Stimulated activated CD4-positive, alpha-beta T cell treated with anti-CD3 and anti-CD28 coated beads, Interleukin-12 subunit alpha, Interleukin-12 subunit beta, amount 100 ng/mL, for 48 hours (primary cell): ENCODE results near the gene ARHGEF17.
A peak's percentile ranks its signal among the peaks of the same experiment; 100 is the strongest.
"Not testable (repeated sequence)": the region's sequence is repeated elsewhere in the genome, so short reads cannot be mapped to it uniquely, and the experiment has no call there.

ENCODE experiments used
- DNase-seq, 3 donors: peaks; one replicate each; pipeline ENCODE4 v3.0.0-alpha.2; 2020; ENCODE audit warnings: low read depth in 2 of 3, low spot score in 1 of 3

Gene ARHGEF17, protein sequence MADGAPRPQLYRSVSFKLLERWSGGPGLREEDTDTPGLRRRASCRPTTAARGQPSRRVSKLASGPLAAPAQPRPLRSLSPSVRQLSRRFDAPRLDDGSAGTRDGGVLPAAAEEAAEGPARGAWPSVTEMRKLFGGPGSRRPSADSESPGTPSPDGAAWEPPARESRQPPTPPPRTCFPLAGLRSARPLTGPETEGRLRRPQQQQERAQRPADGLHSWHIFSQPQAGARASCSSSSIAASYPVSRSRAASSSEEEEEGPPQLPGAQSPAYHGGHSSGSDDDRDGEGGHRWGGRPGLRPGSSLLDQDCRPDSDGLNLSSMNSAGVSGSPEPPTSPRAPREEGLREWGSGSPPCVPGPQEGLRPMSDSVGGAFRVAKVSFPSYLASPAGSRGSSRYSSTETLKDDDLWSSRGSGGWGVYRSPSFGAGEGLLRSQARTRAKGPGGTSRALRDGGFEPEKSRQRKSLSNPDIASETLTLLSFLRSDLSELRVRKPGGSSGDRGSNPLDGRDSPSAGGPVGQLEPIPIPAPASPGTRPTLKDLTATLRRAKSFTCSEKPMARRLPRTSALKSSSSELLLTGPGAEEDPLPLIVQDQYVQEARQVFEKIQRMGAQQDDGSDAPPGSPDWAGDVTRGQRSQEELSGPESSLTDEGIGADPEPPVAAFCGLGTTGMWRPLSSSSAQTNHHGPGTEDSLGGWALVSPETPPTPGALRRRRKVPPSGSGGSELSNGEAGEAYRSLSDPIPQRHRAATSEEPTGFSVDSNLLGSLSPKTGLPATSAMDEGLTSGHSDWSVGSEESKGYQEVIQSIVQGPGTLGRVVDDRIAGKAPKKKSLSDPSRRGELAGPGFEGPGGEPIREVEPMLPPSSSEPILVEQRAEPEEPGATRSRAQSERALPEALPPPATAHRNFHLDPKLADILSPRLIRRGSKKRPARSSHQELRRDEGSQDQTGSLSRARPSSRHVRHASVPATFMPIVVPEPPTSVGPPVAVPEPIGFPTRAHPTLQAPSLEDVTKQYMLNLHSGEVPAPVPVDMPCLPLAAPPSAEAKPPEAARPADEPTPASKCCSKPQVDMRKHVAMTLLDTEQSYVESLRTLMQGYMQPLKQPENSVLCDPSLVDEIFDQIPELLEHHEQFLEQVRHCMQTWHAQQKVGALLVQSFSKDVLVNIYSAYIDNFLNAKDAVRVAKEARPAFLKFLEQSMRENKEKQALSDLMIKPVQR (N-terminal part only)

DNA sequence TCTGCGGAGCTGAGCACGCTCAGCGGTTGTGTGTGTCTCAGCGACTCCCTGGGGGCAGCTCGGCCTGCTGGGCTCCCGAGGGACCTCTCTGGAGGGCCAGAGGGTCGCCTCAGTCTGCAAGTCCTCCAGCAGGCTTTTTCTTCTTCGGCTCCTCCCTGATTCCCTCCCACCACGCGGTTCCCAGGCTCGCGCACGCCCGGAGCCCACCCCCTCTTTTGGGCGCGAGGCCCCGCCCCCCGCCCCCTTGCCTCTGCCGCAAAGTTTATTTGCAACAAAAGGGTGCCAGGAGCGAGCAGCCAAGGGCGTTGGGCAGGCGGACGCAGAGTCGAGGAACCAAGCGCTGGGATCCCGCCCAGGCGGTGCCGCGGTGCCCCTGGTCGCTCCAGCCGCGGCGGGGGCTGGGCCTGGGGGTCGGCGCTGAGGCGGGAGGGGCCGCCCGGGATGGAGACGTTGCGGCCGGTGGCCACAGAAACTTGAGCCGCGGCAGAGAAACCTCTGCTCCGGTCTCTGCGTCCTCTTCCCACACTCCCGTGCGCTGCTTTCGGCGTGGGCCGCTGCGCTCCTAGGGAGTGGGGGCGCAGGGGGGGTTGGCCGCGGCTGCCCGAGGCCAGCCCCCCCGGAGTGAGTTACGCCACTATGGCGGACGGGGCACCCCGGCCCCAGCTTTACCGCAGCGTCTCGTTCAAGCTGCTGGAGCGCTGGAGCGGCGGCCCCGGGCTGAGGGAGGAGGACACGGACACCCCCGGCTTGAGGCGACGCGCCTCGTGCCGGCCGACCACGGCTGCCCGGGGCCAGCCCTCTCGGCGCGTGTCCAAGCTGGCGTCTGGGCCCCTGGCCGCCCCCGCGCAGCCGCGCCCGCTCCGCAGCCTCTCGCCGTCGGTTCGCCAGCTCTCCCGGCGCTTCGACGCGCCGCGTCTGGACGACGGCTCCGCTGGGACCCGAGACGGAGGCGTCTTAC is at the start of gene ARHGEF17:
Gene ARHGEF17 (plus strand): TSS at position 274 of the 958 bp plus-strand sequence. CDS start 363 bp downstream, at position 637.
- peak in 2 of 3 donors; percentile 20 to 23 for DNase-seq

DNA sequence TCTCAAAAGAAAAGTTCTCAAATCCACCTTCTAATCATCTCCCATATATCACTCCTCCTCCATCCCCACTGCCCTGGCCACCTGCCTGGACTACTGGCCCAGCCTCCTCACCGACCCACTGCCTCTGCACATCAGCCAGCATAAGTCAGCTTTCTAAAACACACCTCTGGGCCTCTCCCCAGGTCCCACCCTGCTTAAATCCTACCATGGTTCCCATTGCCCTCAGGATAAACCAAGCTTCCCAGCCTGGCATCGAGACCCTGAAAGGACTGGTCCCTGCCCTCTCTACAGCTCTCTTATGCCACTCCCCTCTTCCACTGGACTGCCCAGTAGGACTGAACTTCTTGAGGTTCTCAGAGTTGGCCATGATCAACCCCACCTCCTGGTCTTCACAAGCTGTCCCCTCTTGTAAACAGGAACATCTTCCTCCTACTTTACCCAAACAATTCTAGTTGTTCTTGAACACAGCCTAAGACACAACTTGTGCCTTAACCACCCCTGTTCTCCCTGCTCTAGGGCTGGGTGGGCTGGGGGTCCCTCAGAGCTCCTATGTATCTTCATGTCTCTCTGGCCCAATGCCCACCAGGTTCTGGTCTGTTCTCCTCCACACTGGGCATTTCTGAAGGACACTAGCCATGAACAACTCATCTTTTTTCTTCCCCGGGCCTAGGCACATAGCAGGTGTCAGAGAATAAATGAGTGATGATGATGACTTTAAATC is 48.5 kb upstream of the ARHGEF17 start:
- no peak for DNase-seq

DNA sequence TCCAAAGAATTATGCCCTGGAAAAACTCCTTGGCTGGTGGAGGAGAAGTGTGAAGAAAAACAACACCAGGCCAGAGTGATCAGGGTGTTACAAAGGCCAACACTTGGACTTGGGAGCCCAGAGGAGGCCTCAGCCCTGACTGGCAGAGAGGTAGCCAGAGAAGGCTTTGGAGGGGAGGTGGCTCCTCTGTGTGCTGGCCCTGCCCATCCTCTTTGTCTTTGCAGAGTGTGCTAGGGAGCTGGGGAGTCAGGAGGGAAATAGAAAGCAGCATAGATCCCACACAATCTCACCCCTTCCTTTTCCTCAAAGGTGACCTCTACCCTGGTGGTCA is 48.0 kb upstream of the ARHGEF17 start:
- no peak for DNase-seq

DNA sequence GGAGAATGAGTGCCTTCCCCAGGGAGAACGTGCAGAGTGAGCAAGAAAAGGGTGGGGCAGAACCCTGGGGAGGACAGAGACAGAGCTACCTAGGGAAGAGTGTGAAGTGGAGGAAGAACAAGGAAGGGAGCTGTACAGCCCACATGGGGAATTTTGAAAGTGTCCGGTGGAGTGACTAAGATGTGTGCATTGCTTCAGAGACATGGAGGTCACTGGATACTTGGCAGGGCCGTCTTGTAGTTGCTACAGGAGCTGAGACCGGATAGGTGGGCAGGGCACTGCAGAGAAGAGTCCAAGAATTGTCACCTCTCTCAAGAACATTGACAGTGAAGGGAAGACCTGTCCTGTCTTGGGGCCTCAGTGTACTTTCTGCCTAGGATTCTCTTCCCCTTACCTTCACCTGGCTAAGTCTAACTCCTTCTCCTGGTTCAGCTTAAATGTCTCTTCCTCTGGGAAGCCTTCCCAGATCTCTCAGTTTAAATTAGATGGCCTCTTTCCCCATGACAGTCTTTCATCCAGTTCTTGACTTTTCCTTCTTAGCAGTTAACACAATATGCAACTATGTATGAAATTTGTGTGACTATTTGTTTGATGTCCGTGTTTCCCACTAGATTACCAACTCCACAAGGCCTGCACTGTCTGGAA is 45.1 kb upstream of the ARHGEF17 start:
- DNase-seq: no peak

DNA sequence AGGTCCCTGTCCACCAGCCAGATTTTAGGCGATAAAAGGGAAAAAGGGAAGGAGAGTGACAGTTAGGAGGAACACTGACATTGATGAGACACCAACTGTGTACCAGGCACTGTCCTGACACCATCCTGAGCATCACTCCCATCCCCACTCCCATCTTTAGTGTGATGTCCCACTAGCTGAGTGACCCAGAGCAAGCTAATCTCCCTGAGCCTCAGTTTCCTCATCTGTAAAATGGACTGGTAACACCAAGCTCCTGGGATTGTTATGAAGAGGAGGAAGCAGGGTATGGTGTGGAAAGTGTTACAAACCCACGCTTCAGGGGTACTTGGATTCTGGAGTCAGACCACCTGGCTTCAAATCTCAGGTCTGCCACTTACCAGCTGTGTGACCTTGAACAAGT is 44.4 kb upstream of the ARHGEF17 start:
- no peak for DNase-seq

DNA sequence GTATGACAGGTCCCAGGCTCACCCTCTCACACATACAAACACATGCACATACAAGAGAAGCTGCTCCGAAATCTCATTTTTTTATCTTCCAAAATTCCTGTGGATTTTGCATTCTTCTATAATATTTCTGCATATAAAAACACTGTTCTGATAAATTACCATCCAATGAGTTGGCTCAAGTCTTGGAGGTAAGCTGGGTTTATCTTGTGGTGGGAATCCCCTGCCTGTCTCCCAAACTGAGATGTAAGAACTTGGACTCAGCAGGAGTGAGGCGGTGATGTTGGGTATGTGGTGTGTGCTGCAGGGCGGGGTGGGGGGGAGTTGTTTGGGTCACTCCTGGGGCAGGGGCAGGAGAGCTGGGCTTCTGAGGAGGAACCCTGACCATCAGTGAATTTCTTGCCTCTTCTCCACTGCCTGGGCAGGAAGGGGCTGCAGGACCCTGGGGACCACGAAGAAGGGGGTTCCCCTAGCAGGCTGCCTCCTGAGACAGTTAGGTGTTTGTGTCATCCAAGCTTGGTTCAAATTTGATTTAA is 42.7 kb upstream of the ARHGEF17 start:
- DNase-seq: no peak

DNA sequence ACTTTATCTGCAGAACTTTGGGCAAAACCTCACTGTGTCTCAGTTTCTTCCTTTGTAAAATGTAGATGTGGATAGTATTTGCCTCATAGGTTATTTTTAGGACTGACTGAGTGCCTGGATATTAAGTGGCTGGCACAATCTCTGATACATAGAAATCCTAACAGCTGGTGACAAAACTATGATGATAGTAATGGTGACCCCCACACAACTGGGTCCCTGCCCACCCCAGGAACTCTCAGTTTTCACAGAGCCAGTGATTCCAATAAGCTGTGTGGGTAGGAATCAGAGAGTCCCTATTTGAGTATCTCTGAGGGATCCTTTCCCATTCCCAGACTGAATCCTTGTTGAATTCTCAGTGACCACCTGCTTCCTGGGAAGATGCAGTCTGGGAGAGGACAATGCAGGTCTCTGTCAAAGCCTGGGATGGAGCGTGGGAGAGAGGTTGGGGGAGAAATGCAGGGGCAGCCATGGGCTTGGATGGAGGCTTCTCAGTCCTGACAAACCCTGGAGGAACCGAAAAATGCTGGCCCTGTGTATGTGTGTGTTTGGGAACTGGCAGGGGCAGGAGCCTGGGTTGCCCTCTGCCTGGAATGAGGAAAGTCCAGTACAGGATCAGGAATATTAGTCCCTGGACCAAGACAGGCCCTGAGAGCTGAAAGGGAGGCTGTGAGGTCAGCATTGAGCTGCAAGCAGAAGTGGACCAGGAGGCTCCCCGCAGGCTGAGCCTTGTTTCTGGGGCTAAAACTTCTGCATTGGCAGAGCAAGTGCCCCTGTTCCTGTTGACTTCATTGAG is 42.0 kb upstream of the ARHGEF17 start:
- DNase-seq: no peak

DNA sequence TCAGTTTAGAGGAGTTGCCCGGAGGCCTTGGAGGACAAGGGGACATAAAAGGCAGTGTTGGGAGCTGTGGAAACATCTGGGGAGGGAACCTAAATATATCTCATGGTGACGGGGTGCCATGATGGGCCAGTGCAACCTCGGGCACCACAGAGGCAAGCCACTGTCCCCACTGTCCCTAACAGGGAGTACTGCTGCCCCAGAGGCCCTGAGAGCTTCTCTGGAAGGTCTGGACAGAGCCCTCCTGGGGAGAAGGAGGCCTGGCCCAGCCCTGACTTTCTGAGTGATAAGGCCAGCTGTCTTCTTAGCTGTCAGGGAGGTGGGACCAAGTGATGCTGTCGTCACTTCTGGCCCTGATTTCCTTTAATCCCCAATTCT is 41.4 kb upstream of the ARHGEF17 start:
- DNase-seq: no peak

DNA sequence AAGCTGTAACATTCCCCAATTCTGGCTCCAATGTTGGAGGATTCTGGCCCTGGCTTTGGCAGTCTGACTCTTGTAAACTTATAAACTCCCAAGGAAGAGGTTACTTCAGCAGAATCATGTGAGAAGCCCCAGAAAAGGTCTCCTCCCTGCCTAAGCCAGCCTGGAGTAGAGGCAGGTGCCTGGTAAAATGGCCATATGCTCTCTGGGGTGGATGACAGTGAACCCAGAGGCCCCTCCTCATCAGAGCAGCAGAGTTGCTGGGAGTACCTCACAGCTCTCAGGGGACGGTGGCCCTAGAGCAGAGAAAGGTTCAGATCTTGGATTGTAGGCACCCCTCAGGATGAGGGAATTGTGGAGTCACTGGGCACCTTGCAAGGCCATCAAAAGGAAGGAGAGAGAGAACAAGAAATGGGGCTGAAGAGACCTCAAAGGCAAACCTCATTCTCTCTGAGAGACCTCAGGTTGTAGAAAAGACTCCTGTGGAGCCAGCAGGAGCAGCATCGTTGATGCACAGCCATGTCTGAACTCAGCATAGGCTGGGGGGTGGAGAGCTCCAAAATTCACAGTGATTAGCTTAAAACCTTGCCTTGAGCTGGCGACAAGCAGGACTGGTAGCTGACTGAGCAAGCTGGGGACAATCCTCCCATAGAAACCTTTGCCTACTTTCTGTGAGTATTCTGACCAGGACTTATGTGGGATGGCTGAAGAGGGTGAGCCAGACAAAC is 40.8 kb upstream of the ARHGEF17 start:
- no peak for DNase-seq

DNA sequence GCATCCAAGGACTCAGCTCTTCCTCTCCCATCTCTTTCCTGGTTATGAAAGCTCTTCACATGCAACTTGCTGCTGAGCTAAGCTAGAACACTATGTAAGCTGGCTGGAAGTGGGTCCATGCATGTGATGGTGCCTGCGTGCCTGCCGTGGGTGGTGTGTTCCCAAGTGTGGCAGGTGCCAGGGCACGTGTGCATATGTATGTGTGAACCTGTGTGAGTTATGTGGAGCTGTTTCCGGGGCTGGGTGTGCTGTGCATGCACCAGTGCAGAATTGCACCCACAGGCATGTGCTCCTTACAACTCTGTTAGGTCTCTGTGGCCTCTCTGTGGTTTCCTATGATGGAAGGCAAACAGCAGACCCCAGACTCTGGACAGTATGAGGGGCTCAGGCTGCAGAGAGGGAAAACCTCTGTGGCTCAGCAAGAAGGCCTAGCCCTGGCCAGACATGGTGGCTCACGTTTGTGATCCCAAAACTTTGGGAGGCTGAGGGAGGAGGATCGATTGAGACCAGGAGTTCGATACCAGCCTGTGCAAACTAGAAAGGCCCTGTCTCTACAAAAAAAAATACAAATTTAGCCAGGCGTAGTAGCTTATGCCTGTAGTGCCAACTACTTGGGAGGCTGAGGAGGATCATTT is 40.1 kb upstream of the ARHGEF17 start:
- no peak for DNase-seq

DNA sequence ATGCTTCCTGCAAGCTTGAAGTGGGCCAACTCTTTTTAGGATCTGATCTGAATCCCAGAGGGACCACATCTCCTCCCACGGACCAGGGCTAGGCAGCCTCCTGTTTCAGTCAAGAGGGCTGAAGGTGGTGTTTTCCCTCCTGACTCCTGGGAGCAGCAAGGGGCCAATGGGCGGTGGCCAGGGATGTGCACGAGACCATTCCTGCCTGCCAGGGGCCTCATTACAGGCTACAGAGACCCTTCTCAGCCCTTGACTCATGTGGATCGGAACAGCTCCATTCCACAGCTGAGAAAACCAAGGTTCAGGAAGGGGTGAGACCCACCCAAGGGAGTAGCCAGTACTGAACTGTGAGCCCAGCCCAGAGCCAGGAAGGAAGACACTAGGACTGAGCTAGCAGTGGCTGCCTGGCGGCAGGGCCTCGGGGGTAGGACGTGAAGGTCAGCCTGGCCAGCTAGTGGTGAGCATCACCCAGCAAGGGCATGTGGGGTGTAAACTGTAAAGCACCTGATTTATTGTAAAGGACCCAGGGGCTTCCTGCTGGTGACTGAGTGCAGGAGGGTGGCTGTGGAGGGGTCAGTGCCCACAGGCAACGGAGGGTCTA is 39.3 kb upstream of the ARHGEF17 start:
- DNase-seq: no peak

DNA sequence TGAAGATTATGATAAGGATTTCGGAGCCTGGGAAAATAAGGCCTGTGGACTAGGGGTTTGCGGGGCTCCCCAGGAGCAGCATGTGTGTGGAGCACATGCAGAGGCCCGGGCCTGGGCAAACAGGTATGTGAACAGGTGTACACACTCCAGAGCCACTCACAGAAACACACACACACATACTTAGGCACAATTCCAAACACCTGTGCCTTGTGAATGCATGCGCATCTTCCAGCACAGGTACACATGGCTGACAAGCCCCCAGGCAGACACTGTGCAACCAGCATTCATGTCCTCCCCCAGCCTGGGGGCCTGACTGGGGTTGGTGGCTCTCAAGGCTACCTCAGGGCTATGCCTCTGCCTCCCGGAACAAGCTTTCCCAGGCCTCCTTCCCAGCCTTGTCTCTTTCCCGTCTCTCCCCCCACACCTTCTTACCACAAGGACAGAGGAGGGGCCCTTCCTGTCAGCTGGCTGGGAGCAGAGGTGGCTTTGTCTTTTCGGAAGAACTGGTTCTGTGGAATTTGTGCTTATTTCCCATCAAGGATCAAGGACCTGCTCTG is 38.5 kb upstream of the ARHGEF17 start:
- DNase-seq: no peak

DNA sequence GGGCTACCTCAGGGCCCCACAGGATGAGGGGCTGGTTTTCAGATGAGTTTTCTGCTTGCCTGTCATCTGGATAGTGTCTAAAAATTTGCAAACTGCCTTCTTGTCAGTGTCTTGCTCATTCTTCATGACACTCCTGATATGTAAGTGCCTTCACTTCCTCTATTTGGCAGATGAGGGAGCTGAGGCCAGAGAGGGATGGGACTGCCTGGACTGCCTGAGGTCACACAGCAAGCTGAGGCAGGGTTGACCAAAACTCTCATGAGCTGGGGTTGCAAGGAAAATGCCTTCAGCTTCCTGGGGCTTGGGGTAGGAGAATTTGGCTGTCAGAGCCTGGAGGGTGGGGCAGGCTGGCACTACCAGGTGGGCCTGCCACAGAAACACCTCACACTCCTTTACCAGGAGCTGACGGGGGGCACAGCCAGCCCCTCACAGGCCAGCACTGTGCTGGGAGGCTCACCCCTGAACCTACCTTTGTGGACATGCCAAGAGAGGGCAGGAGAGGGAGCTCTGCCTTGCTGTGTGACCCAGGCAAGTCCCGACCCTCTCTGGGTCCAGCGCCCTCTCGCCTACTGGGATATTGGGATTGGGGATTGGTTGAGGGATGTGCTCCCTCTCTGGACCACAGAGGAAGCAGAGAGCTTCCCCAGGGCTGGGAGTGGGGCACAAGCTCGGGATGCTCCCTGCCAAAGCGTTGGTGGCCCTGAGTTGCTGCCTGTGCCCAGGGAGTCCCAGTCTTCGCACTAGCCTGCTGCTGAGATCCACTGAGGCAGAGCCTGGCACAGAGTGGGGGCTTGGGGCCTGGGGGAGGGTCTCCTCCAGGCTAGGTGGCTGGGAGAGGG is 37.8 kb upstream of the ARHGEF17 start:
- no peak for DNase-seq

DNA sequence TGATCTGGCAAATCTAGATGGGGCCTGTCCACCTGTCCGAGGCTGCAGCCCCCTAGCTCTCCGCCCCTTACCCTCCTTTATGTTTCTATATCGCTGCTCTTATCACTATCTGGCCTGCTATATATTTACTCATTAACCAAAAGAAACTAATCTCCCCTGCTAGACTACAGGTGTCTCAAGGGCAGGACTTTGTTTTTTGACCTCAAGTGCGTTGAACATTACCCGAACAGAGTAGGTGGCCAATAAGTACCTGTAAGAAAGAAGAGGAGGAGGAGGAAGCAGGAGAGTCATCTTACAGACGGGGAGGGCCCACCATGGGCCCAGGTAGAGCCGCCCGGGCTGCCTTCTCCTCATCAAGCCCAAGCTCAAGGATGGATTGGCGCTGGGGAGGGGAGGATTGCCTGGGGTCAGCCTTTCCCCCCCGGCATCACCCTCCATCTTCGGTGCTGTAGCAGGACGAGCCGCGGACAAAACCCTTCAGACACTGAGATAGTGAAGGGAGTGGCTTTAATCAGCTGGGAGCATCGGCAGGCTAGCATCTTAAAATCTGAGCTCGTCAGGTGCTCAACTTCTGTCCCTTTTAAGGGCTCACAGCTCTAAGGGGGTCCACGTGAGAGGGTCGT is 37.1 kb upstream of the ARHGEF17 start:
- no peak for DNase-seq

DNA sequence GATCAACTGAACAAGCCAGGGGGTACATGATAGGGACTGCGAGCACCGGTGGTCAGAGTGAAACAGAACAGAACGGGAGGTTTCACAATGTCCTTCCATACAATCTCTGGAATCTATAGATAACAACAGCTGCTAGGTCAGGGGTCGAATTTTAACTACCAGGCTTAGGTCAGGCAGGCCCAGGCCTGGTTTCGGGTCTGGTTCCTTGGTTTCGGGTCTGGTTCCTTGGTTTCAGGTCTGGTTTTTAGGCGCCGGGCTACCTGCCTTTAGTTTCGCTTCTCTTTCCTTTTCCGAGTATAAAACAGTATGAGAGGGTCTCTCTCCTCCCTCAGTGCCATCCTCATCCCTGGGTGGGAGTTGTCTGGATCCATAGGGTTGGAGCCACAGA is 36.6 kb upstream of the ARHGEF17 start:
- not testable (repeated sequence) for DNase-seq
